Measurements from ENCODE around the gene MAP1LC3B.

The MAP1LC3B gene

DNA sequence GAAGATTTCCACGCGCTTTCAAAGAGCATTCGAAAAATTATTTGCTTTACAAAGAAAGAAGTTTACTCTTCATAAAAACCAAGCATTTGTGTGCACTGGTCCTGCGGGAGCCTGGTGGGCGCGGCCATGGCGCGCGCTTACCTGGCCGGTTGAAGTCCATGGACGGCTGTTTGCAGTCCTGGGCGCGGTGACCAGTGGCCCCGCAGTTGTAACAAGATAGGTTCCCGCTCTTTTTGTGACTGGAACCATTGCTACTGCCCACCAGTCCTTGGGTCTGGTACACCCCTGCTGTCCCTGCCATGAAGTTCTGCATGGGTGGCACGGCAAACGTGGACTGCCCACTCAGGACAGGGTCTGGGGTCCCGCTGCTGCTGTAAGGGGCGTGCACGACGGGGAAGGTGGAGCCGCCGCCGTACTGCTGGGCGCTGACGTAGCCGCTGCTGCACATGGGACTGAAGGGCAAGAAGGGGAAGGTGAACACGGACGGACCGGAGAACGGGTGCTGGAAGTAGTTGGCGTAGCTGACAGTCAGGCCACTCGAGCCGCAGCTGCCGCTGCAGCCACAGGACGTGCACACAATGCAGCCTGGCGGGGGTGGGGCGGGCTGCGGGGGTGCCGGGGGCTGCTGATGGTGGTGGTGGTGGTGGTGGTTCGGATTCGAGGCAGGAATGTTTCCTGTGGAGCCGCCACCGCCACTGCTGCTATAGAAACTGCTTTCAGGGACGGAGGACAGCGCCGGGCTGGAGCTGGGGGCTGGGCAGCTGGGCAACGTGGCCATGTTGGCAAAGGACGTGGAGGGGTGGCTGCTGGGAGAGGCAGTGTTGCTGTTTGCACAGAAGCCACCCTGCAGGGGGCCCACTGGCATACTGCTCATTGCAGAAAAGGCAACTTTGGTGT is 19.5 kb downstream of the MAP1LC3B start:
- DNase-seq: no peak

DNA sequence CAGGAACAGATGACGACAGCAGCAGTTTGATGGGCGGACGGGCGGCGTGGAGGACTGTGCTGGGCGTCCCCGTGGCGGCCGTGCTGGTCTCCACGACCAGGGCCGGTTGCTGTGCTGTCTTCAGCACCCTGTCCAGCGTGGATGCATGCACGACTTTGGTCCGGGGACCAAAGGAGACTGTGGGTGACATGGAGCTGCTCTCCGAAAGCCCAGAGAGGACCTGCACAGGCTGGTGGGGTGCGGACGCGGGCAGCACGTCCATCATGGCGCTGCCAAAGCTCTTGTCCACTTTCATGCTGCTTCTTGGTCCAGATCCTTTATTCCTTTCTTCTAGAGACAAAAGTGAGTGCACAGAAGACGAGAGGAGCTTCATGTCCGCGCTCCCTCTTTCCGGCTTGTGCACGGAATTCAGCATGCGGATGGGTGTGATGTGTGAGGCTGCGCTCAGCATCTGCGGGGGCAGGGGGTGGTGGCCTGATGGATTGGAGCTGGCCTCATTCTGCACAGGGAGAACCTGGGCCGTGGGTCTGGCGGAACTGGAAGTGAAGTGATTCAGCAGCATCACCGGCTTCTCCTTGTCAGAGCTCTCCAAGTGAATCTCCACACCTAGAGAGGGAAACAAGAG is 20.3 kb downstream of the MAP1LC3B start:
- DNase-seq: no peak

DNA sequence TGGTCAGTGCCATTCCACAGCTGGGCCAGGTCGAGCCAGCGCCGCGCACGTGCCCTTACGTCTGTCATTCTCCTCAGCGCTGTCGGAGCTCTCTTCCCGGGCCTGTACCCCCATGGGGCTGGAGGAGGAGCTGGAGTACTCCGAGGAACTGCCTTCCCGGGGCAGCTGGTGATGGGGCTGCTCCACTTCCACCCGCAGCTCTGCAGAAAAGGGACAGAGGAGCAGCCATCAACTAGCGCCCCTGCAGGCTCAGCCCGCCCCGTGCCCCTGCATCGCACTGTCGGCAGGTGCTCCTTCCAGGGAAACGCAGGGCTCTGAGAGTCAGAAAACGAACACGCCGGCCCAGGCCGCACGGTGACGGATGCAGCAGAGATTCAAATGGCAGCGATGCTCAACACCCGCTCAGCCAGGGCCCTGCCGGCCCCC is 20.9 kb downstream of the MAP1LC3B start:
- DNase-seq: no peak

DNA sequence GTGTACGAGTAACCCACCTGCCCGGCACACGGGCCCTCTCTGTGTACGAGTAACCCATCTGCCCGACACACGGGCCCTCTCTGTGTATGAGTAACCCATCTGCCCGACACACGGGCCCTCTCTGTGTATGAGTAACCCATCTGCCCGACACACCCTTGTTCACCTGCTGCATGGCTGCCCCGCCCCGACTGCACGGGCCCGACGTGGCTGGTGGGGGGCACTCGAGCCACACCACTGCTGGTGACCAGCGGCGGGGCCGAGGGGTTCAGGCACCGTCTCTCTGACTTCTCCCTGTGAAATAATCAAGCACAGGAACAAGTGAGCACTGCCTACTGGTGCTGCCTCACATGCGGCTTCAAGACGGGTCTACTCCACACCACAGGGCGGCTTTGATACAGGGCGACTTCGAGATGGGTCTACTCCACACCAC is 22.1 kb downstream of the MAP1LC3B start:
- no peak for DNase-seq

DNA sequence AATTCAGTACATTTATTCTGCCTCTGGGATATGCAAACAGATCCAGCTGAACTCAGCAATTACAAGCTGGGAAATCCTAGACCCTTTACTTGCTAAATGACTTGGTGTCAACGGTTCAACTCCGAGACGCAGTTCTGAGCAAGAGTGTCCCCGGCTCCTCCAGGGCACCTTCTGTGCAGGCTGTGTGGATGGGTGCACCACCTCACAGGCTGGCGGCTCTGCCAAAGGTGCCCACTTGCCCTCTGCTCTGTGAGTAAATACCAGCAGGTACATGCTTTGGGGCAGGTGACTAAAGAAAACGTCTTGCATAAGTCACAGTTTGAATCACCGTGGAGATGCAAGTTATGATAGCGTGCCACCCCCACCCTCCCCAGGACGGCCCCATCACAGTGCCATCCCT is 23.3 kb downstream of the MAP1LC3B start:
- DNase-seq: no peak

DNA sequence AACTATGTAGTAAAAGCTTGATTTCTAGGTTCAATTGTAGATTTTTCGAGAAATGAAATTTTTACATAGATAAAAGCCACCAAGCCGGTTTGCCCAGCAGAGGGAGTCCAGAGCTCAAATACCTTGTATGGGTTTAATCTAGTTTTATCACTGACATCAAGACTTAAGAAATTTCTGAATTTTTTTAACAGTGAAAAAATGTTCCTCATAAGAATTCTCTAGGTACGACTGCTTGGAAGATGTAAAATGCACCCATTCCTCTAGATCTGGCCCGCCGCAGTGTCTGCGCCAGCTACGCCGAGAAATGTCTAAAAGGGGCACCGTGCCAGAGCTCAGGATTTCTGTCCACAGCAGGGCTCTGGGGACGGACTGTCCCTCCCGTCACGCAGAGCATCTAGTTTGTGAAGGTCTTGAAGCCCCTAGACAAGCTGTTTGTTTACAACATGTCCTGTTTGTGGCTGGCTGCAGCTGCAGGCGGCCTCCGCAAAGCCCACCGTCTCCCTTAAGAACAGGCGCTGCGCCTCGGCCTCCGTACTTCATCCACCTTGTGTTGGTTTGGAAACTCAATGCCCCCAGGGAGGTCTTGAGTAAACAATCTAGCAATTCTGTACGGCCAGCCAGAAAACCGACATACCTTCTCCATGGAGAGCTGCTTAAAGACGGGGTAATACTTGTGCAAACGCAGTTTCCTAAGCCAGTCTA is 24.8 kb downstream of the MAP1LC3B start:
- no peak for DNase-seq

DNA sequence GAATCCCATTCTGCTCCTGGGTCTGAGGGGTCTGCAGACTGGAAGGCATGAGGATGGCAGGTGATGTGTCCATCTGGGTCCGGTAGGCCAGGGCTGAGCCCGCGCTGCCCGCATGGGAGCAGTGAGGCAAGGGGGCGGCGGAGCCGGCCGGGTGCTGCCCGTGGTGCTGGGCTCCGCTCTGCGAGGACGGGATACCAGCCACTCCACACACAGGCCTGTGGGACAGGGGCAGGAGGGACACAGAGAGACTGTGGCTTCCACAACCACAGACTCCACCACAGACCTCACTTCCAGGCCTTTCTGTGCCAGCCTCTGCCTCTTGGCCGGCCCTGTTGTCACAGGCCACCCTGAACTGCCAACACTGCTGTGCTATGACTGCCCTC is 25.4 kb downstream of the MAP1LC3B start:
- DNase-seq: no peak

DNA sequence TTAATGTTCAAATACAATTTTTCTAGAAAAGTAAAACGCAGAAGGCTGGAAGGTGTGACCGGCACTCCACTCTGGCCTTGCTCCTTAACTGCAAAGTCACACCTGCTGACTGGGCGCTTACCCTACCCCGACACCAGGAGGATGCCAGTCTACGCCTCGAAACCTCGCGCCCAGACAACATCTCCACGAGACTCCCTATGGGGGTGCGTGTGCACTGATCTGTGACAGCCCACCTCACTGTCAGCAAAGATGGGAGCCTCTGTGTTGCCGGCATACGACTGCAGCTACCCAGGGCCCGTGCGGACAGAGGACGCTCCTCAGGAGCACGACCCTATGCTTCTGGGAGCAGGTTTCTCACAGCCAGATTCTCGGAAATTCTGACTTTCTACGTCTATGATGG is 26.1 kb downstream of the MAP1LC3B start:
- DNase-seq: no peak

DNA sequence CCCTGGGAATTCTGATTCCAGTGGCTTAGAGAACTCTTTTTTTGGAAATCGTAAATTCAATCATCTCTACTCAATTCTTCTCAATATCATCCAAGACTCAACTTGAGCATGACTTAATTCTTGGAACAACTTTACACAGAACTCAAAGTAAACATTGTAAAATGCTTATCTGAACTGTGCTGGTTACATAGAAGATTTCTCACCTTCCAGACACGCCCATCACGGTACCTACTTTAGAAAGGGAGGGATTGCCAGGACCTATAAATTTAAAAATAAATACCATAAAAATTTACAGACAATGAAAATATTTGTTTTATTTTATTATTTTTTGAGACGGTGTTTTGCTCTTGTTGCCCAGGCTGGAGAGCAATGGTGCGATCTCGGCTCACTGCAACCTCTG is 26.5 kb downstream of the MAP1LC3B start:
- DNase-seq: no peak

DNA sequence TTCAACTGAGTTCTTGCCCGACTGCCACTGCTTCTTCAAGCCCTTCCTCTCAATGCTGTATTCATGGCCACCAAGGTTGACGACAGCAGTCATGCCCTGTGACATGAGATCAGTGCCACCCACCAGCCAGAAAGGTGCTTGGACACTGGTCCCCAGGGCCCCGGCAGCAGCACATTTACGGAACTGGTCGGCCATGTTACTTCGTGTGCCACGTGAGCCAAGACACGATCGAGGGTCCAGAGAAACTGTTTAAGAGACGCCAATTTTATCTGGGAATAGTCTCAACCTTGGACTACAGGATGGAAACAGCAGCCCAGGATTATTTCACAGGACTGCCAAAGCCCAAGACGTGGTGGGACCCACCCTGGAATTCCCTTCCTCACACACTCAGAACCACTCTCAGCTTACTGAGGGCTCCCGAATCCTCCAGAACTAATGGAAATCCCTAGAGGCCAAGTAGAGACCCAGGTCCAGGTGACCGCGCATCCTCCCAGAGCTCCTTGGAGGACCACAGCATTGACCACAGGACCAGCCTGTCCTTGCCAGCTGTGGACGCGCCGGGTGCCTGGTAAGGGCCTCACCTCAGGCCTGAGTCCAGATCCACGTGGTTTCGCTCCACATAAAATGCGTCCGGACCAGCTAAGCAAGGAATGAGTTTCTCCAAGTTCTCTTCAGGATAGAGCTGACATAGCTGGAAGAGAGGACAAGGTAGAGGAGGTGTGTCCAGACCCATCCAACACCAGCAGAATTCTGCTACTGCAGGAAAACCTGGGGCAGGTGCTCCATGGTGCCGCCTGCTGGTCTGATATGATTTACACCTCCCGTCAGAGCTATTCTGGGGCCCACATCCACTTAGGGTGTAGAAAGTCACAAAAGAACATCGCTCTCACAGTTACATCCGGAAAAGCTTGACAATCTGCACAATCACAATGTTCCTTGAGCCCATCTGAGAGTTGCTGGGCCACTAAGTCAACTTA is 28.2 kb downstream of the MAP1LC3B start:
- DNase-seq: no peak

DNA sequence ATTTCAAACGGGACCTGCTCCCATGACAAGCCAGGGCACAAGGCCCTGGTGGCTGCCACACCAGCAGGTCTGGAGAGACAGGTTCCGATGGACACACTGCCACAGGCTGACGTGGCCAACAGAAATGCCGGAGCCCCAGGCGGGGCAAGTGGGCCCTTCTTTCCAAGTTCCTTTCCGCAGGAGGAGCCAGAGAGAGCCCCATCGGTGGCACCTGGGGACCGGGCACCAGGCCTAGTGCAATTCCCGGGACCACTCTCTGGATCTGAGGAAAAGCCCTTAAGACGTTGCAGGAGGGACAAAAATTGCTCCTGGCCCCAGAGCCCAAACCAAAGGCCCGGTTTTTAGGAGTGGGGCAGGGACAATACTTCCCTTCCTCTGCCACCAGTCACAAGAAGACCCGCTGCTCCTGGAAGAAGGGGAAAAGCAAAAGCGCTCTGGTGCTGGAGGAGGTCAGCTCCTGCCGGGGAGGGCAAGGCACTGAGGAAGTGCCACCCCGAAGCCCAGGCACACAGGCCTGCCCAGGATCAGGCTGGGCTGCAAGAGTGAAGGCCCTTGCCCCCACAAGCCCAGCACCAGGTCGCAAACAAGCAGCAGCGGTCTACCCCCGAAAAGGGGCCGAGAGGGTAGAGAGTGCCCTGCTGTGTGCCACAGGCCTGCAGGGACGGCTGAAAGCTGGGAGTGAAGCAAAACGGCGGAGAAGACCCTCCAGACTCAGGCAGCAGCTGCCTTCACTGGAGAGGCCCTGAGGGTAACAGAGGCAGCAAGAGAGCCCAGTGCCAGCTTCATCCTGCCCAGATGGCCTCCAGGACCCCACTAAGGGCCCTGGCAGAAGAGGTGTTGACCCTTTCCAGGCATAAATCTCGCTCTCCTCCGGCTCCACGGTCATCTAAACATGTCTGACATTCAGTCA is 29.1 kb downstream of the MAP1LC3B start:
- no peak for DNase-seq

DNA sequence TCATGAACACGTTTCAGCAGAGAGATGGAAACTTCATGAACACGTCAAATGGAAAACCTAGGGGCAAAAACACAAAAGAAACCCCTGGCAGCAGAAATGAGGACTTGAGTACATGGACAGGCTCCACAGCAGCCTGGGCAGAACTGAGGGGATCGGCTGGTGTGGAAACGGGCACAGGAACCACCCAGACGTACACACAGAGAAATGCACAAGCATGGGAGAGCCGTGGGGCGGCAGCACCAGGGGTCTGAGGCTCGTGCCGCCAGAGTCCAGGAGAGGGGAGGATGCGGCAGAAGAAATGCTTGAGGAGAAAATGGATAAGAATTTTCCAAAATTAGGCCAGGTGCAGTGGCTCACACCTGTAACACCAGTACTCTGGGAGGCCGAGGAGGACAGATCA is 30.0 kb downstream of the MAP1LC3B start:
- no peak for DNase-seq

DNA sequence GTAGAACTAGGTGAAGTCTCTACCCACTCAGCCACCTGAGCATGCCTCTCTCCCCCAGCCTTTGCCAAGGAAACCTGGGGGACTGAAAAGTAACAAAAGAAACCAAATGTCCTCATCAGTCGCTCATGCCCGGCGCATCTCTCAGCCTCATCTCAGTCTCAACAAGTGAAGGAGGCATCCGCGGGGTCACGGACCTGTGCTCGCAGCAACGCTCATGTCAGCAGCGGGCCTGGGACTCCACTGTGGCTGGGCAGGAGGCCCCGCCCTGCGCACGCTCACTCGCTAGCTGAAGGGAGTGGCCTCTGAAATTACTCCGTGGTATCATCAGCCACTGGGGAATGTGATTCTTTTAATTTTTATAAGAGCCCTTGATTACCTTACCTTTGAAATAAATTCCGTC is 31.3 kb downstream of the MAP1LC3B start:
- DNase-seq: no peak

DNA sequence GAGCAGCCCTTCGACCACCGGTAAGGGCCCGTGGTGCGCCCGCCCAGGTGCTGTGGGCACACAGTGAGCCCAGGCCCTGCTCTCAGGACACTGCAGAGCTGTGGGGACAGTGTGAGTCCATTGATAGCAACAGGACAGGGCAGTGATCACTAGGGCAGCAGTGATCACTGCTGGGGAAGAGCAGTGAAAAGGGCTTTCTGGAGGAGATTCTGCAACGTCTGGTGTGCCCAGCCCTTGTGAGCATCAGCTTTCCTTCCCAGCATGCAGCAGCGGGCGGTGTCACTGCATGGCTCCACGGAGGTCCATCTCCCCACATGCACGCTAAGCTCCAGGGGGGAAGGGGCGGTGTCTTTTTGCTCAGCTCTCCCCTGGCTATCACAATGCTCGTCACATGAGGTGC is 32.1 kb downstream of the MAP1LC3B start:
- DNase-seq: no peak

DNA sequence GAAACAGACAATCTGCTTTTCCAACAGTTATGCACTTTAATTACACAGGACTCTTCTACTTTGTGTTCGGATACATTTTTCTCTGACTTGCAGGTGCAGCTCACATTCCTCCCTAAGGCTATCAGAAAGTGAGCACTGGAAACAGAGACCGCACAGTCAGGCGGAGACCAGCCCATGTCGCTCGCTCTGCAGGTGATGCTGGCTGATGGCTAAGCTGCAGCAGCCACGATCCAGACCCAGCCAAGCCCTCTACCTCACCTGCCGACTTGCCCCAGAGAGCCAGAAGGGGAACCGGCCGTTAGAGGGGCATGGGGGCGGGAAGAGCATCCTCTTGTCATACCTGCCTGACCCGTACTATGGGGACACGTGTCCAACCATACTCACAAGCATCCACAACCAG is 33.8 kb downstream of the MAP1LC3B start:
- DNase-seq: no peak

DNA sequence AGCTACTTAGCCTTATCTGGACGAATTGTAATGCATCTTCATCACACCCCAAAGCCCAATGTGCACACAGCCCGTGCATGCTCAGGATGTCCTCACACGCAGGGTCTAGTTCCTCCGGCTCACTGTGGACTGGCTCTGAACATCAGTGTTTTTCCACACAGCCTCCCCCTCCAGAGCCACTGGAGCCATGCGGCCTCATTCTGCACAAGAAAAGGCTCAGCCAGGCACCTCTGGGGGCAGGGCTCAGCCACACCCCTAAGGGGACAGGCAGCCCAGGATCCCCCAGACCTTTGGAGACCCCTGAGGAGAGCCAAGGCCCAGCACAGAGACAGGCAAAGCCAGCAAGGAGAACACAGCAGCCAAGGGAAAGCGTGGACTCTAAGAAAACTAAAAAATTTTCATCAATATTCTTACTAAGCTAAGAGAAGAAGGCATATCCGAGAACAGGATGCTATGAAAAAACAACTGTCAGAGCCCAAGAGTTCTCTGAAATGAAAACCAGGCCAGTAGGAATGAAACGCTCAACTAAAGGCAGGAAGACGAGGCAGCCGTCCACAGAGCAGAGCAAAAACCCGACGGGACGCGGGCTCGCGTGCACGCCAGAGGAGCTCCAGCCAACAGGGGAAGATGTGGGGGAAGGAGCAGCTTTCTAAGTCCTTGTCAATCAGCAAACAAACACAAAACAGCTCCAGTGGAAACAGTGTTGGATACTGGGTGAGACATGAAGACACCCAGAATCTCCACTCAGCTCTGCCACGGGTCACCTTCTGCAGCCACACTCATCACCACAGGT is 34.5 kb downstream of the MAP1LC3B start:
- DNase-seq: no peak

DNA sequence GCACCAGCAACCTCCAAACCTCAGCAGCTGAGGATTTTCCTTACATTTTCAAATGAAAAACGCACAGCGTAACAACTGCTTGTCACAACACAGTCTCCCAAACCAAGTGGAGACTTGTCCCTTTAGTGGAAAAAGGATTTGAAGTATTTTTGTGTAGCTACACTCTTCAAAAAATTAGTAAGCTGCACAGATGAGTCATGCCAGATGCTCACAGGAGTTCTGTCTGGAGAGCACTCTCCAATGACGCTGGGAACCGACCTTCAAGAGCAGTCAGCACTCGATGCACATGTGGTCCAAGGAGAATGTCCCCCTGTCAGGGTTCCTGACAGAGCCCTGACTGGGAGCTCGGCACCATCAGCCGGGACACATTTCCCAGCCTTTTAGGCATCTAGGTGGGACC is 39.8 kb downstream of the MAP1LC3B start:
- no peak for DNase-seq

DNA sequence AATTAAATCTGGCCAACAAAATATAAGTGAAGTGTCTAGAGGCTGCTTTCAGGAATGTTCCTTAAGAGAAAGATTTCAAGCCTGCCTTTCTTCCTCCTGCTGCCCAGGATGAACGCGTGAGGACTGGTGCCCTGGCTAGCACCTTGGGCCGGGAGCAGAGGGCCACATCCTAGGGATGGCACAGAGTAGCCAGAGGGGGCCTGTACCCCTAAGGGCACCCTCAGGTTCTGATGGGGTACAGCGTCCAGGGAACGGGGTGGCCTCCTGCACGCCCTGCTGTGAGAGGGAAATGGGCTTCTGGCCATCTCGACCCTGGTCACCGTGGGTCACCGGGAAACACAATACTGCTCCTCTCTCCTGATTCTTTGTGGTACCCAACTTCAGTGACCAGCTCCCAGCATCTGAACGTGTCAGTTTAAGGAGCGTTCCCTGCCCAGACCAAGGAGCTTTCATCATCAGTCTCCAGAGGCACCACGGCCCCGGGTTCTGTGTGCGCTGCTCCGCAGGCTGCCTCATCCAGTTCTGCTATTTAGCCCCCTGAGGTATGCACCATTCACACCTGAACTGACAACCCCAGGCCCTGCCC is 40.3 kb downstream of the MAP1LC3B start:
- no peak for DNase-seq

DNA sequence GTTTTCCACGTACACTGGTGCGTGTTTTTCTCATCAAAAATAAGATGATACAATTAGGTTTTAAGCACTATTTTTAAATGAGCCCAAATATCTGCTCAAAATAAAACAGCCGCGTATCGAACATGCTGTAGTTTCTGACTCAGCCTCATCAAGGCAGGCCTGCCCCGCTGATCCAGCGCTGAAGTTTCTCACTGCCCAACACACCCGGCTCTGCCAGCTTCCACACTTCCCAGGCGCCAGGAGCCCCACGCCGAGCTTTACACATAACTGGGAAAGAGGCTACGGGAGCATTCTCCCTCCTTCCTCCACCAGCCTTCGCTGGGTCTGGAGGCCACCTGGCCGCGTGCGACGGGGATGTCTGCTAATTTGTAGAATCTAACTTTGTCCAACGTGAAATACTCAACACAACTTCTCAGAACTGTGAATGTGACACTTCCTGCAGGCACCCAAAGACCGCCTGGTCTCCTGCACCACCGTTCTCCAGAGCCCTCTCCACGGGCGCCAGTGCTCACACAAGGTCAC is 42.1 kb downstream of the MAP1LC3B start:
- DNase-seq: no peak

Measured in NCI-H69 (cell line).